AG09319 (cell line): Measurements from ENCODE around the gene LAMC3.

Experiments
- DNase-seq: peaks from one replicate; pipeline ENCODE4 v3.0.0-alpha.2; 2010; ENCODE audit warnings: low read depth; ENCODE audit errors: extremely low read depth
- TF ChIP-seq, protein P1 (sequence below): IDR thresholded peaks from 2 replicates; pipeline ENCODE4 v1.5.1; 2011; ENCODE audit warnings: low read depth, mild to moderate bottlenecking, inconsistent platforms, low read length, moderate library complexity

Gene LAMC3

DNA sequence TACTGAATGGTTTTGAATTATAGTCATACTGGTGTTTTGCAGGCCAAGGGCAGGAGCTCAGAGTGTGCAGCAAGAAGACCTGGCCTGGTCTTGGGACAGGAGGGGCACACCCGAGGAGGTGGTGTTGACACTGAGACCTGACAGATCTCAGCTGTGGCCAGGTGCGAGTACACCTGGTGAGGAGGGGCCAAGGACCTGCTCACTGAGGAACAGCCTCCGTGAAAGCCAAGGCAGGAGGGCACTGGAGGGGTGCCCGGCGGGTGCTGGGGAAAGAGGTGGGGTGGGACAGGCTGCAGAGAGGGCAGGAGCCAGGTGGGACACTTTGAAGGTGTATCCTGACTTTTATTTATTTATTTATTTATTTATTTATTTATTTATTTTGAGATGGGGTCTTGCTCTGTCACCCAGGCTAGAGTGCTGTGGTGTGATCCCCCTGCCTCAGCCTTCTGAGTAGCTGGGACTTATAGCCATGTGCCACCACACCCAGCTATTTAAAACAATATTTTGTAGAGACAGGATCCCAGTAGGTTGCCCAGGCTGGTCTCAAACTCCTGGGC, 23.3 kb upstream of the LAMC3 start:
- TF ChIP-seq, protein P1, sequence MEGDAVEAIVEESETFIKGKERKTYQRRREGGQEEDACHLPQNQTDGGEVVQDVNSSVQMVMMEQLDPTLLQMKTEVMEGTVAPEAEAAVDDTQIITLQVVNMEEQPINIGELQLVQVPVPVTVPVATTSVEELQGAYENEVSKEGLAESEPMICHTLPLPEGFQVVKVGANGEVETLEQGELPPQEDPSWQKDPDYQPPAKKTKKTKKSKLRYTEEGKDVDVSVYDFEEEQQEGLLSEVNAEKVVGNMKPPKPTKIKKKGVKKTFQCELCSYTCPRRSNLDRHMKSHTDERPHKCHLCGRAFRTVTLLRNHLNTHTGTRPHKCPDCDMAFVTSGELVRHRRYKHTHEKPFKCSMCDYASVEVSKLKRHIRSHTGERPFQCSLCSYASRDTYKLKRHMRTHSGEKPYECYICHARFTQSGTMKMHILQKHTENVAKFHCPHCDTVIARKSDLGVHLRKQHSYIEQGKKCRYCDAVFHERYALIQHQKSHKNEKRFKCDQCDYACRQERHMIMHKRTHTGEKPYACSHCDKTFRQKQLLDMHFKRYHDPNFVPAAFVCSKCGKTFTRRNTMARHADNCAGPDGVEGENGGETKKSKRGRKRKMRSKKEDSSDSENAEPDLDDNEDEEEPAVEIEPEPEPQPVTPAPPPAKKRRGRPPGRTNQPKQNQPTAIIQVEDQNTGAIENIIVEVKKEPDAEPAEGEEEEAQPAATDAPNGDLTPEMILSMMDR, result no peak
- DNase-seq, result no peak

DNA sequence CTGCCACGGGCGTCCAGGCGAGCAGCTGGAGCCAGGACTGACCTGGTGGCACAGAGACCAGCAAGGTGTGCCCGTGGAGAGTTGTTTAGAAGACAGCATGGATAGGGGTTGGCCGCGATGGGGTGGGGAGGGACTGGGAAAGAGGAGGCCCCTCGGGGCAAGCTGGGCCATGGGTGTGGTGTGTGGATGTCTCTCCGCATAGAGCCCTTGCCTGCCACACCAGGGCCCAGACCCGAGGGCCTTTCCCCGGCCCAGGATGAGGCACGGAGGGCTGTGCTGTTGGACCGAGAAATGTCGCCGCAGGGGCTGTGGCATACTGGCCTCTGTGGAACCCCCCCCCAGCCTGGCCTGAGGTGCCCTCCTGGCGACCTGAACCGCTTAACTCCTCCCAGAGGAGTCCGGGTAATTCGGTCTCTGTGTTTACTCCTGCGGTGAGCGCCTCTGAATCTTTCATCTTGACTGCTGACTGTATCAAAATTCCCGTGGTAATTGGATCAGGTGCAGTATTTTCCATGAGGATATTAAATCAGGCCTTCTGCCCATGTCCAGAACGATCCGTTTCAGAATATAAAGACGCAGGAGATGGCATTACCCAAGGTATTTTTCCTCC, 22.5 kb upstream of the LAMC3 start:
- DNase-seq, result no peak
- TF ChIP-seq, protein P1, result no peak

DNA sequence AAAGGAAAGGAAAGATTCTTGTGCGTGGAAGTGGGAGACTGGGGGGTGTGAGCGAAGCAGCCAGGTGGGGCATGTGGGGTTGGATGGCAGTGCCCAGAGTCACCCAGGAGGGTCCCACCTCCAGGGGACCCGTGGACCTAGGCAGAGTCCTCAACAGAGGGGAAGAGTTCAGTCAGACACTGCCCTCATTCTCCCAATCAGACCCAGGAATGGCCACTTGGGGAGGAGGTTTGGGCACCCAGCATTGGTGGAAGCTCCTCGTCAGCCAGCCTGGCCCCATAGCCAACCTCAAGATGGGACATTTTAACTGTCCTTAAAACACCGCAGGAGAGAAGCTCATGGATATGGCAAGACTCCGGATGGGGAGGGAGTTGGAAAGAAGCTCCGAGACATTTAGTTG, 21.9 kb upstream of the LAMC3 start:
- DNase-seq, result no peak
- TF ChIP-seq, protein P1, result no peak

DNA sequence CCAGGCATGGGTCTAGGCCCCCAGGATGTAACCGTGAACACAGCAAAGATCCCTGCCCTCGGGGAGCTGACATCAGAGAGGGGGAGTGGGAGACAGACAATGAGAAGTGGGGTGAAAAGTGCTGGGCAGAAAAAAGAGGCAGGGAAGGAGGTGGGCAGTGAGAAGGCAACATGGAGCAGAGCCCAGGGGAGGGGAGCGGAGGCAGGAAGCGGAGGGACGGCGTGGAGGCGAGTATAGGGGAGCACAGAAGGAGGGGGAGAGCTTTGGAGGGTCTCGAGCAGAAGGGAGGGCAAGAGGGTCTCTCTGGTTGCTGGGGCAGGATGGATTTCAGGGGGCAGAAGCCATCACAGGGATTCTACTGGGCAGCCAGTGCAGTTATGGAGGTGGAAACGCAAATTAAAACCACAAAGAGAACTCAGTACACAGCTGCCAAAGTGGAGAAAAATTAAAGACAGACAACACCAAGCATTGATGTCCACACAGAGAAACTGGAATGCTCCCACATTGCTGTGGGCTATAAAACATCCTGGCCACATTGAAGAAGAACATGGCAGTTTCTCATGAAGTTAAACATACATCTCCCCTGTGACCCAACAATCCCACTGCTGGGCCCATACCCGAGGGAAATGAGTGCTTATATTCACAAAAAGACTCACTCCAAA, 21.1 kb upstream of the LAMC3 start:
- DNase-seq, result no peak
- TF ChIP-seq, protein P1, result no peak

DNA sequence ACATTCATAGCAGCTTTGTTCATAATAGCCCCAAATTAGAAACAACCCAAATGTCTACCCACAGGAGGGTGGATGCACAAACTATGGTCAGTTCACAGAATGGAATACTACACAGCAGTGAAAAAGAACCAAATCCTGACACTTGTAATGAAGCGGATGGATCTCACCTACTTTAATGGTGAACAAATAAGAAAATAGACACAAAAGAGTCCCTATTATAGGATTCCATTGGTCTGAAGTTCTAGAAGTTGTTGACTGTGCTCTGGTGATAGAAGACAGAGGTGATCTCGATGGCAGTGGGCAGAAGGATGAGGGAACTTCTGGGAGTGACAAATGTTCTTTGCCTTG, 20.6 kb upstream of the LAMC3 start:
- TF ChIP-seq, protein P1, result no peak
- no peak for DNase-seq

DNA sequence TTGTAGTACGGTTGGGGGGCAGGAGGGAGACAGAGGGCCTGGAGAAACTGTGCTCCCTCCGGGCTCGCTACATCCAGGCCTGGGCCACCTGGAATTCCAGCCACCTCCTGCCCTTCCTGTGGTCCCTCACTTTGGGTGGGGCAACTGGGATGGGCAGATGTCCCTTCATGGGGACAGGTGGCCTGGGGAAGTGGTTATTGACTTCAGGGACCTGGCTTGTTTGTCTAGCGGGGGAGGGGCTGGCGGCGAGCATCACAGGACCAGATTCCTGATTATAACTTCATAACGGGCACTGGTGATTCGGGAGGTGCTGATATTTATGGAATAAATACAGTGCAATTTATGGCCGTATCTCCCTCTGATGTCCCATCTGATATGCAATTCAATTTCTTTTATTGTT, 20.1 kb upstream of the LAMC3 start:
- TF ChIP-seq, protein P1, result no peak
- DNase-seq, result no peak

DNA sequence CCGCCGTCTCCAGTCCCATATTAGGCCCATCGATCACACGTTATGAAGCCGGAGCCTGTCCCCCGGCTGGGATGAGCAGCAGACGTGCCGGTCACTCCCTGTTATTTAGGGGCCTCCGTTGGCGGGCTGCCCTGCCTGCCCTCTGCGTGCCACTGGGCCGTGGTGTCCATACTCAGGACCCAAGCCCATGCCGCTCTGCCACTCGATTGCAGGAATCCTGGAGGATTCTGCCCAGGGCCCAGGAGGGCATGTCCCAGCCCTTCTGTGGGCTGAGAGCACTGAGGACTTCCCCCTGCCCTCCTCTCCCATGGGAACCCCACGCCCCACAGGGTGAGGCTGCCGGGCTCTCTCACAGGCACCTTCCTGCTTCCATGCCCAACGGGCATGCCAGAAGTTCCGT, 19.6 kb upstream of the LAMC3 start:
- DNase-seq, result no peak
- TF ChIP-seq, protein P1, result no peak
